HepG2 (cell line): ENCODE data around the gene SIAH3. TPM values are rescaled to one million over a fixed set of nuclear protein-coding genes. Genes with fewer than 3 reads are reported as not detected.

Source experiments
- HINFP ChIP-seq: sonication (generic); formaldehyde crosslinking; IDR thresholded peaks from 2 replicates; pipeline ENCODE4 v1.4.0; 2020; ENCODE audit warnings: low read depth, mild to moderate bottlenecking, missing genetic modification reagents
- MAZ ChIP-seq, 2 experiments: sonication (generic) in 1 of 2; formaldehyde crosslinking in 1 of 2; IDR thresholded peaks; 2 replicates each; pipeline versions ENCODE4 v1.5.0 to v1.6.1; 2012 to 2020; ENCODE audit warnings: low read depth in 2 of 2, mild to moderate bottlenecking in 2 of 2, borderline replicate concordance in 1 of 2, improper control_type of control experiment in 1 of 2, low read length in 1 of 2, missing genetic modification reagents in 1 of 2, moderate library complexity in 1 of 2
- MIXL1 ChIP-seq: IDR thresholded peaks from 2 replicates; pipeline ENCODE4 v1.6.1; 2016
- NPAS2 ChIP-seq: sonication (generic); formaldehyde crosslinking; IDR thresholded peaks from 2 replicates; pipeline ENCODE4 v1.8.0; 2022; ENCODE audit warnings: mild to moderate bottlenecking, missing genetic modification reagents, borderline replicate concordance
- RERE ChIP-seq: IDR thresholded peaks from 2 replicates; pipeline ENCODE4 v1.6.1; 2016; ENCODE audit warnings: low read depth, missing genetic modification reagents, missing compliant biosample characterization
- SRY ChIP-seq: sonication (generic); formaldehyde crosslinking; IDR thresholded peaks from 2 replicates; pipeline ENCODE4 v1.8.0; 2022; ENCODE audit warnings: mild to moderate bottlenecking, missing genetic modification reagents
- ZBTB40 ChIP-seq, 2 experiments: fragments of 450-650 bp in 1 of 2; sonication (generic) in 1 of 2; formaldehyde crosslinking in 1 of 2; IDR thresholded peaks; 2 replicates each; pipeline versions ENCODE4 v1.6.1 to v1.8.0; 2016 to 2022; ENCODE audit warnings: antibody characterized with exemption in 1 of 2, mild to moderate bottlenecking in 1 of 2, missing genetic modification reagents in 1 of 2
- ZBTB49 ChIP-seq: sonication (generic); formaldehyde crosslinking; IDR thresholded peaks from 2 replicates; pipeline ENCODE4 v1.4.0; 2020; ENCODE audit warnings: missing genetic modification reagents, borderline replicate concordance
- polyA plus RNA-seq, 8 experiments: library from polyadenylated mRNA; depleted of rRNA in 3 of 8; stranded (reverse) in 7 of 8; unstranded in 1 of 8; fragments of >200 nt; fragmentation: Illumina TruSeq in 4 of 8; extraction: Trizol in 4 of 8; gene quantifications; 2 replicates each; pipeline versions ENCODE4 v1.2.1 to v1.2.3, GENCODE V29; 2011 to 2016; ENCODE audit warnings: low read depth in 4 of 8, missing spikeins in 1 of 8, mixed read lengths in 1 of 8; ENCODE audit not compliant: insufficient read depth in 1 of 8
- total RNA-seq, 5 experiments: library from RNA; depleted of rRNA; stranded (reverse); fragments of >200 nt; fragmentation: Illumina TruSeq; extraction: Trizol; gene quantifications; 2 replicates each; pipeline ENCODE4 v1.2.3, GENCODE V29; 2016; ENCODE audit warnings: low read depth in 1 of 5

Gene SIAH3
- total and polyA plus RNA-seq, 2 of the 13 experiments (the other 11 are each of a cell fraction or from before 2014, with no cell fraction given): not detected

- TF ChIP-seq RERE (CRISPR knock-in tag) (no peak), MIXL1 (CRISPR knock-in tag) (no peak), SRY (CRISPR knock-in tag) (no peak), ZBTB40 (IDR thresholded peaks at IDR 0.05) (no peak), ZBTB40 (CRISPR knock-in tag; IDR thresholded peaks at IDR 0.05) (no peak), ZBTB49 (CRISPR knock-in tag) (no peak), MAZ (IDR thresholded peaks at IDR 0.05; ENCODE audit: borderline replicate concordance, low read depth, low read length) (no peak), MAZ (CRISPR knock-in tag; IDR thresholded peaks at IDR 0.05; ENCODE audit: low read depth) (no peak), NPAS2 (CRISPR knock-in tag) (no peak), HINFP (CRISPR knock-in tag) (no peak)
Measured at GRCh38 chr13:45787346-45787745, 64.2 kb downstream of the SIAH3 start (continued).
